Nephron (organoid): ENCODE data around the gene IQGAP2.

Experiments used
- H3K27ac Mint-ChIP-seq, 3 experiments: 2 replicates each; pipeline ENCODE4 v1.8.0; 2020; ENCODE audit warnings: mixed read lengths in 3 of 3, mild to moderate bottlenecking in 2 of 3, moderate library complexity in 1 of 3
- H3K27me3 Mint-ChIP-seq: 2 replicates; pipeline ENCODE4 v1.8.0; 2021; ENCODE audit warnings: low read depth, mild to moderate bottlenecking, moderate library complexity, mixed read lengths
- H3K36me3 Mint-ChIP-seq: 2 replicates; pipeline ENCODE4 v1.8.0; 2020; ENCODE audit warnings: low read depth, mixed read lengths
- H3K4me1 Mint-ChIP-seq: 2 replicates; pipeline ENCODE4 v1.8.0; 2020; ENCODE audit warnings: mixed read lengths
- H3K4me3 Mint-ChIP-seq, 3 experiments: 2 replicates each; pipeline ENCODE4 v1.8.0; 2020; ENCODE audit warnings: mild to moderate bottlenecking in 3 of 3, mixed read lengths in 3 of 3, moderate library complexity in 2 of 3
- H3K9me3 Mint-ChIP-seq: 2 replicates; pipeline ENCODE4 v1.8.0; 2020; ENCODE audit warnings: mixed read lengths
- CTCF ChIP-seq, 3 experiments: fragments of 200-600 bp; sonication (generic); IDR thresholded peaks; one replicate each; pipeline ENCODE4 v1.5.0; 2021; ENCODE audit warnings: antibody characterized with exemption in 3 of 3; ENCODE audit not compliant: unreplicated experiment in 3 of 3

The IQGAP2 gene

GRCh38 chr5:76372323-76373054, 30.6 kb upstream of the IQGAP2 start:
- Mint-ChIP-seq H3K9me3 (no peaks in the 10 kb centered on the region), H3K4me3 (no peak overlapping the region), H3K4me1 (peaks cover 11% of the 10 kb centered on the region), H3K36me3 (no peaks in the 10 kb centered on the region), H3K27me3 (no peaks in the 10 kb centered on the region), H3K27ac (no peak overlapping the region)
- TF ChIP-seq CTCF (IDR thresholded peaks at IDR 0.05; ENCODE audit: unreplicated experiment in 3 of 3), result no peak

GRCh38 chr5:76376148-76376865, 26.8 kb upstream of the IQGAP2 start:
- TF ChIP-seq CTCF (IDR thresholded peaks at IDR 0.05; ENCODE audit: unreplicated experiment in 3 of 3), result no peak
- Mint-ChIP-seq H3K36me3 (no peaks in the 10 kb centered on the region), H3K27me3 (no peaks in the 10 kb centered on the region), H3K4me1 (peaks cover 17% of the 10 kb centered on the region), H3K9me3 (no peaks in the 10 kb centered on the region), H3K27ac (no peak overlapping the region), H3K4me3 (no peak overlapping the region)

GRCh38 chr5:76376866-76377230, 26.2 kb upstream of the IQGAP2 start:
- no peak for TF ChIP-seq CTCF (IDR thresholded peaks at IDR 0.05; ENCODE audit: unreplicated experiment in 3 of 3)
- H3K27me3 Mint-ChIP-seq, result no peaks in the 10 kb centered on the region
- H3K4me3 Mint-ChIP-seq, result no peak overlapping the region
- no peak overlapping the region for H3K27ac Mint-ChIP-seq
- no peaks in the 10 kb centered on the region for H3K36me3 Mint-ChIP-seq
- no peaks in the 10 kb centered on the region for H3K9me3 Mint-ChIP-seq
- H3K4me1 Mint-ChIP-seq, result peaks cover 16% of the 10 kb centered on the region

DNA sequence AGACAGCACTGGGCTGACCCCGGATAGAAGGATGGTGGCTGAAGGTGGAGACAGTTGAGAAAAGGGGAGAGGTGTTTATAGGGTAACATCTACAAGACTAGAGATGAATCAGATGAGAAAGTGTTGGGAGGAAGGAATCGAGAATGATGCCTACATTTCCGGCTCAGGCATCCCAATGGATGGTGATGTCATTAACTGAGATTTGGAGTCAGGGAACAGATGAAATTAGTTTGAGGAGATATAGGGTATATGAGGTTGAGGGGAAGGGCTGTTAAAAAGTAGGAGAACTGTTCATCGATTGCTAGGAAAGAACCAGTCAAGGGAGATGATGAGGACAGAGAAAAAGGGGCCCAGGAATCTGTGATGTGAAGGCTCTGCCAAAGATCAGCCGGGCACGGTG, 24.7 kb upstream of the IQGAP2 start:
- Mint-ChIP-seq H3K9me3 (no peaks in the 10 kb centered on the region), H3K27me3 (no peaks in the 10 kb centered on the region), H3K27ac (no peak overlapping the region), H3K36me3 (no peaks in the 10 kb centered on the region), H3K4me1 (peaks cover 5% of the 10 kb centered on the region), H3K4me3 (no peak overlapping the region)
- TF ChIP-seq CTCF (IDR thresholded peaks at IDR 0.05; ENCODE audit: unreplicated experiment in 3 of 3), result no peak

DNA sequence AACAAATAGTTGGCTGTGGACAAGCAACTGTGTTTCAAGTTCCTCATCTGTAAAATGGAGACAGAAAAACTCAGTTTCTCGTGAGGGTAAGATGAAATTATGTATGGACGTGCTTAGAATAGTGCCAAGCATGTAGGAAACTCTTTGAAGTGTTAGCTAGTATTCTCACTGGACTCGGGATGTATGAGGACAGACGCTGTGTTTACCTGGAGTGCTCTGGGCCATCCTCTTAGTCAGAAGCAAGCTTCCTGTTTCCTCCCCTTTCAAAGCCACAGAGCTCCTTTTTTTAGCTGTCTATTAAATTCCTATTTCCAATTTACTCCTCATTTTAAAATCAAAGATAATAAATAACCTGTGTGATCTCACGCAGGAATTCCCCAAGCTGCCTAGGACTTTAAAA, 23.8 kb upstream of the IQGAP2 start:
- H3K4me1 Mint-ChIP-seq, result peaks cover 10% of the 10 kb centered on the region
- no peak for TF ChIP-seq CTCF (IDR thresholded peaks at IDR 0.05; ENCODE audit: unreplicated experiment in 3 of 3)
- H3K27me3 Mint-ChIP-seq, result no peaks in the 10 kb centered on the region
- no peak overlapping the region for H3K27ac Mint-ChIP-seq
- no peaks in the 10 kb centered on the region for H3K9me3 Mint-ChIP-seq
- no peaks in the 10 kb centered on the region for H3K36me3 Mint-ChIP-seq
- no peak overlapping the region for H3K4me3 Mint-ChIP-seq

DNA sequence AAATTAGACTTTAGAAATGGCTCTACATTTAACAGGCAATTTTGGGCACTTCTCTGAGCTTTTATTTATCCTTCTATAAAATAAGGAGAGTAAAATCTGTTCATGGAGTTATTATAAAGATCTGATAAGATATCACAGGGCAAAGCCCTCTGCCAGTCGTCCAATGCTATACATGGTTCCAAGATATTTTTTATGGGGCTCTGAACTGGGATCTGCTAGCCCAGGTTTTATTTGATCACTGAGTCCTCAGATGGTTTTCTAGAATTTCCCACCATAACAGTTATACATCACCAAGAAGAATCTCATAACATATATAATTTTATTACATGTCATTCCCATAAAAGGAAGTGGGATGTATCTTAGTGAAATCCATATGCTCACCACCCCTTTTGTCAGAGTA, 23.2 kb upstream of the IQGAP2 start:
- Mint-ChIP-seq H3K27ac (no peak overlapping the region), H3K27me3 (no peaks in the 10 kb centered on the region), H3K36me3 (no peaks in the 10 kb centered on the region), H3K9me3 (no peaks in the 10 kb centered on the region), H3K4me3 (no peak overlapping the region), H3K4me1 (peaks cover 11% of the 10 kb centered on the region)
- no peak for TF ChIP-seq CTCF (IDR thresholded peaks at IDR 0.05; ENCODE audit: unreplicated experiment in 3 of 3)
